Measurements from ENCODE around the gene PARD3.

DNA sequence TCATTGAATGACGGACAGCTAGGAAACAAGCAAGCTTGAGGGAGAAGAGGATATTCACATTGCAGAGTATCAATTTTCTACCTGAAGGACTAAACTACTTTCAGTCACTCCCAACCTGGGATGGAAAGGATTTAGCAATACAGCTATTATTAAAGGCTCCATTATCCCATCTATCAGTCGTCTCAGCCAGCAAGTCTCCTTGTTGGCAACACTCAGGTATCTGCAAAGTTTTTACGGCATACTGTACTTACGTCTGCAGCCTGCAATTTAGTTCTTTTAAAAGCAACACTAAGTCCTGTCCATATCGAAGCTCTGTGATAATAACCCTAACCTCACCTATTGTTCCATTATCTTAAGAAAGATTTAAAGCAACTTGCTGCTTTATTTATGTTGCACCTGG, 689.4 kb downstream of the PARD3 start:
- no peak for TF ChIP-seq CTCF (conservative IDR thresholded peaks at IDR 0.05)
- no peak for TF ChIP-seq EZH2 (IDR thresholded peaks at IDR 0.05; ENCODE audit: low read depth)
